HEK293T (cell line): ENCODE results near the gene FAM120B.

Source experiments
- BHLHE40 ChIP-seq: fragments of 450-650 bp; IDR thresholded peaks from 2 replicates; pipeline ENCODE4 v1.6.1; 2016; ENCODE audit warnings: mild to moderate bottlenecking, moderate library complexity, borderline replicate concordance
- ELF4 ChIP-seq: fragments of 450-650 bp; IDR thresholded peaks from 2 replicates; pipeline ENCODE4 v1.6.1; 2017; ENCODE audit warnings: antibody characterized with exemption
- TARDBP ChIP-seq: fragments of 450-650 bp; IDR thresholded peaks from 2 replicates; pipeline ENCODE4 v1.6.1; 2016

DNA sequence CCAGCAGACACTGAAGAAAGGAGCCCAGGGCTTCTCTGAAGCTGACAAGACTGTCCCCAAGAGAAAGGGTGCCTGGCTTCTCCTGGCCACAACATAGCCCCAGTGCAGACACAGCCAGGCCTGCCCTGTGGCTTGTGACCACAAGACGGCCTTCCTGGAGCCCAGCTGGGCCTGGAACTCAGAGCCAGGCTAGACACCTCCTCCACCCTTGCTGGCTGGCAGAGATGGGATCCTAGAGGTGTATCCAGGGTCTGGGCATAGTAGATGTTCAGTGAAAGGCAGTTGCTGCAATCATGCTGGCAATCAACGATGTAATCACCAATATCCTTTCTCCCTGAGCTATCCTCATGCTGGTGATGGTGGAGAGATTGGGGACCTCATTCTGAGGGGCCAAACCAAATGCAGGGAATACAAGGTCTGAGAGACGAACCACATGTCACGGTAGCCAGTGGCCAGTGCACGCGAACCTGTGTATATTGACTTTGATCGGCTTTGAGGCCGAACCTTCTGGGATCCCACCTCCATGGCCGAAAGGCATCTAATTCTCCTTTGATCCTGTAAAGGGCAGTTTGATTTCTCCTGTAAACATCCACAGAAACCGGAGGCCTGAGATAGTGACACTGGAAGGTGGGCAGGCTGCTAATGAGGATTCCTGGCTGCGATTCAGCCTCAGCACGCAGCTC lies 131.3 kb downstream of the FAM120B start:
- TF ChIP-seq ELF4: no peak
- TF ChIP-seq BHLHE40: no peak
- no peak for TF ChIP-seq TARDBP
